ENCODE results near the gene ARNT2. TPM values are rescaled to one million over a fixed set of nuclear protein-coding genes. Genes with fewer than 3 reads are reported as not detected.

The ARNT2 gene
- total RNA-seq, 1 experiment from 2014 or later, result 16.8 TPM

GRCh38 chr15:80455051-80455648, 51.0 kb downstream of the ARNT2 start:
- Histone ChIP-seq H3K27ac (ENCODE audit: low read length) (no peak overlapping the region), H3K4me1 (ENCODE audit: control insufficient read depth, insufficient read depth, low read length) (peaks cover 10% of the 10 kb centered on the region), H3K36me3 (ENCODE audit: control insufficient read depth, insufficient read depth, low read length) (no peaks in the 10 kb centered on the region), H3K9me3 (ENCODE audit: control insufficient read depth, insufficient read depth, low read depth, low read length) (no peaks in the 10 kb centered on the region), H3K4me3 (ENCODE audit: low read depth in 2 of 2, low read length in 2 of 2) (no peak overlapping the region), H3K27me3 (ENCODE audit: control insufficient read depth, insufficient read depth, low read length) (0 out of 2 replicates have a peak, but pooled peaks cover 2% of the 10 kb centered on the region)
- intact Hi-C loops (cut with micrococcal nuclease; ENCODE audit: unreplicated experiment), result loop anchor here (1.0 to 10.0 kb wide), 3 partner anchors 110 to 517 kb away; partner anchors contain the start of gene CEMIP
- TF ChIP-seq TCF7L2 (IDR thresholded peaks at IDR 0.05; ENCODE audit: low read depth, low read length), result no peak
- no peak for TF ChIP-seq CTCF (IDR thresholded peaks at IDR 0.05)
- no peak for TF ChIP-seq SIN3A (IDR thresholded peaks at IDR 0.05; ENCODE audit: borderline replicate concordance, insufficient read depth, low read depth, low read length)
- TF ChIP-seq POLR2AphosphoS5 (IDR thresholded peaks at IDR 0.05; ENCODE audit: low read depth, low read length), result no peak
- TF ChIP-seq REST (IDR thresholded peaks at IDR 0.05; ENCODE audit: insufficient read depth in 1 of 2, low read depth in 2 of 2, low read length in 1 of 2), result no peak
- in situ Hi-C loops (cut with HindIII; ENCODE audit: low pct_unique_long_range_greater_than_20kb, low sequenced_read_pairs), result no loop called here
- DNase-seq (ENCODE audit: low read depth, low spot score), result no peak
- ChIA-PET POLR2A (no interaction called here), CTCF (interaction anchor here (0.7 to 2.0 kb wide), 2 partner anchors 321 to 519 kb away, joined by 3 to 7 read pairs; no protein-coding TSS in a partner anchor)
- BruUV-seq (replicated peaks), result no TSS peak
- peak; percentile 16 for ATAC-seq

GRCh38 chr15:80455668-80456442, 51.7 kb downstream of the ARNT2 start:
- Histone ChIP-seq H3K4me1 (ENCODE audit: control insufficient read depth, insufficient read depth, low read length) (peaks cover 10% of the 10 kb centered on the region), H3K4me3 (ENCODE audit: low read depth in 2 of 2, low read length in 2 of 2) (no peak overlapping the region), H3K36me3 (ENCODE audit: control insufficient read depth, insufficient read depth, low read length) (no peaks in the 10 kb centered on the region), H3K27me3 (ENCODE audit: control insufficient read depth, insufficient read depth, low read length) (0 out of 2 replicates have a peak, but pooled peaks cover 2% of the 10 kb centered on the region), H3K9me3 (ENCODE audit: control insufficient read depth, insufficient read depth, low read depth, low read length) (no peaks in the 10 kb centered on the region), H3K27ac (ENCODE audit: low read length) (no peak overlapping the region)
- ChIA-PET CTCF (interaction anchor here (0.7 to 2.0 kb wide), 6 partner anchors 112 to 518 kb away, joined by 3 to 9 read pairs (median 6); no protein-coding TSS in a partner anchor), POLR2A (no interaction called here)
- in situ Hi-C loops (cut with HindIII; ENCODE audit: low pct_unique_long_range_greater_than_20kb, low sequenced_read_pairs) (no loop called here), intact Hi-C loops (cut with micrococcal nuclease; ENCODE audit: unreplicated experiment) (loop anchor here (1.0 to 10.0 kb wide), 3 partner anchors 109 to 516 kb away; partner anchors contain the start of gene CEMIP)
- no TSS peak for BruUV-seq (replicated peaks)
- DNase-seq (ENCODE audit: low read depth, low spot score) (peak; percentile 53), ATAC-seq (peak; percentile 80)
- TF ChIP-seq TCF7L2 (IDR thresholded peaks at IDR 0.05; ENCODE audit: low read depth, low read length) (no peak), CTCF (IDR thresholded peaks at IDR 0.05) (peak; percentile 98)
